Kidney epithelial cell (primary cell): Measurements from ENCODE around the gene RAPGEF1. TPM values are rescaled to one million over a fixed set of nuclear protein-coding genes. Genes with fewer than 3 reads are reported as not detected.
A peak's percentile ranks its signal among the peaks of the same experiment; 100 is the strongest.

Source experiments
- DNase-seq: peaks from one replicate; pipeline ENCODE4 v3.0.0-alpha.2; 2010; ENCODE audit warnings: low read depth
- H3K27me3 ChIP-seq: 2 replicates; pipeline ENCODE4 v1.6.0; 2011; ENCODE audit warnings: low read length; ENCODE audit not compliant: control insufficient read depth, insufficient read depth
- H3K36me3 ChIP-seq: 2 replicates; pipeline ENCODE4 v1.5.1; 2011; ENCODE audit warnings: low read length; ENCODE audit not compliant: control insufficient read depth, insufficient read depth
- H3K4me3 ChIP-seq: 2 replicates; pipeline ENCODE4 v1.5.1; 2011; ENCODE audit warnings: low read depth, mild to moderate bottlenecking, control low read depth, low read length
- total RNA-seq: library from RNA; depleted of rRNA; stranded (reverse); fragments of >200 nt; gene quantifications from 2 replicates; pipeline ENCODE4 v1.2.3, GENCODE V29; 2015
- TF ChIP-seq, protein P1 (sequence below): IDR thresholded peaks from 2 replicates; pipeline ENCODE4 v1.5.1; 2011; ENCODE audit warnings: mild to moderate bottlenecking, moderate library complexity, low read length, control low read depth, inconsistent platforms; ENCODE audit not compliant: insufficient read depth, poor library complexity, severe bottlenecking

The RAPGEF1 gene
- total RNA-seq, 1 donor from 2014 or later = 43.5 TPM

DNA sequence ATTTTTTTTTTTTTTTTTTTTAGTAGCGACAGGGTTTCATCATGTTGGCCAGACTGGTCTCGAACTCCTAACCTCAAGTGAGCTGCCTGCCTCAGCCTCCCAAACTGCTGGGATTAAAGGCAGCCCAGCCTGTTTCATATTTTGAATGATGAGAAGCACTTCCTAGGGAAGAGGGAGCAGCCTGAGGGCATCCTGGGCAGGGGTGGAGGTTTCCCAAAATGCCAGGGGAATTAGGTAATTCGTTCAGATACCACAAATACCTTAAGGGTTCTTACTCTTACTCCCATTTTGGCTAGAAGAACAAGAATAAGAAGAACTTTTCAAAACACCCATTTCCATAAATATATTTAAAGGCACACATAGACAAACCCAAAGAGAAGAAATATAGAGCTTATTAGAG, 29.5 kb upstream of the RAPGEF1 start:
- TF ChIP-seq, protein P1, sequence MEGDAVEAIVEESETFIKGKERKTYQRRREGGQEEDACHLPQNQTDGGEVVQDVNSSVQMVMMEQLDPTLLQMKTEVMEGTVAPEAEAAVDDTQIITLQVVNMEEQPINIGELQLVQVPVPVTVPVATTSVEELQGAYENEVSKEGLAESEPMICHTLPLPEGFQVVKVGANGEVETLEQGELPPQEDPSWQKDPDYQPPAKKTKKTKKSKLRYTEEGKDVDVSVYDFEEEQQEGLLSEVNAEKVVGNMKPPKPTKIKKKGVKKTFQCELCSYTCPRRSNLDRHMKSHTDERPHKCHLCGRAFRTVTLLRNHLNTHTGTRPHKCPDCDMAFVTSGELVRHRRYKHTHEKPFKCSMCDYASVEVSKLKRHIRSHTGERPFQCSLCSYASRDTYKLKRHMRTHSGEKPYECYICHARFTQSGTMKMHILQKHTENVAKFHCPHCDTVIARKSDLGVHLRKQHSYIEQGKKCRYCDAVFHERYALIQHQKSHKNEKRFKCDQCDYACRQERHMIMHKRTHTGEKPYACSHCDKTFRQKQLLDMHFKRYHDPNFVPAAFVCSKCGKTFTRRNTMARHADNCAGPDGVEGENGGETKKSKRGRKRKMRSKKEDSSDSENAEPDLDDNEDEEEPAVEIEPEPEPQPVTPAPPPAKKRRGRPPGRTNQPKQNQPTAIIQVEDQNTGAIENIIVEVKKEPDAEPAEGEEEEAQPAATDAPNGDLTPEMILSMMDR = no peak
- H3K36me3 ChIP-seq = no peaks in the 10 kb centered on the region
- H3K27me3 ChIP-seq = peaks cover 6% of the 10 kb centered on the region
- no peak overlapping the region for H3K4me3 ChIP-seq
- DNase-seq = no peak

DNA sequence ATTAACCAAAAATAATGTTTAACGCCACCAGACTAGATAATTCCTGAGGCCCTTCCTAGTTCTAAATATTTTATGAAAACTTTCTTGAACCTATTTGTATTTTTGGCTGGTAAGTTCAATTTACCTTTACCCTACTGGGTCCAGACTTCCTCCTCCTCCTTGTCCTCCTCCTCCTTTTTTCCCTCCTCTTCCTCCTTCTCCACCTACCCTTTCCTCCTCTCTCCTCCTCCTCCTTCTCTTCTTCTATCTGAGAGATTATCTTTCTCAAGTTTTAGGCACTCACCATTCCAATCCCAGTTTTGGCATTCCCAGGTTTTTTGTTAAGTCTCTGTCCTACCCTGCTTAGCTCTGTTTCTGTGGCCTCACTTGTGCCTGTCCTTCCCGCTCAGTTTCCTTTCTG, 24.7 kb upstream of the RAPGEF1 start:
- TF ChIP-seq, protein P1 = no peak
- Histone ChIP-seq H3K27me3 (peaks cover 10% of the 10 kb centered on the region), H3K4me3 (no peak overlapping the region), H3K36me3 (no peaks in the 10 kb centered on the region)
- DNase-seq = no peak

DNA sequence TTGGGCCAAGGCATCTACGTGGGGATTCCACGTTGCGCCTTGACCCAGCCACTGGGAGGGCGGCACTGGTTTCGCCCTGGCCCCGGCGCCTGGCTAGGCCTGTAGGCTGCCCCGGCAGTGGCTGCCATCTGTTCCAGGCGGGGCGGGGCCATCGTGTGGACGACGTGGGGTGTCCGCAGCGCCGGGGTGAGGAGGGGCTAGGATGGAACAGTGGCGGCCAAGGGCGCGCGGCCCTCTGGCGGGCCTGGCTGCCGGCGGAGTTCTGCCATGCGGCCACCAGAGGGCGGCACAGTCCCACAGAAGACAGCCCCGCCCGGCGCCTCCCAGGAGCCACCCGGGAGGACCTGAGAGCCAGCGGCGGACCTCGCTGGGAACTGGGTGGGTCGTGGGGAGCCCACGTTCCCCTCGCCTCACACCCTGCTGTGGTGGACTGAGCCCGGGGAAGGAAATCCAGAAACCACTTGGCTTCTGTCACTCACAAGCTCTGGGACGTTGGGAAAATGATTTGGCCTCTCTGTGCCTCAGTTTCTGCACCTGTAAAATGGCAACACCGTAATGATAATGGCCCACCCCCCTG, 22.6 kb upstream of the RAPGEF1 start:
- TF ChIP-seq, protein P1 = peak; percentile 71
- H3K36me3 ChIP-seq = no peaks in the 10 kb centered on the region
- H3K4me3 ChIP-seq = no peak overlapping the region
- peaks cover 12% of the 10 kb centered on the region for H3K27me3 ChIP-seq
- no peak for DNase-seq

DNA sequence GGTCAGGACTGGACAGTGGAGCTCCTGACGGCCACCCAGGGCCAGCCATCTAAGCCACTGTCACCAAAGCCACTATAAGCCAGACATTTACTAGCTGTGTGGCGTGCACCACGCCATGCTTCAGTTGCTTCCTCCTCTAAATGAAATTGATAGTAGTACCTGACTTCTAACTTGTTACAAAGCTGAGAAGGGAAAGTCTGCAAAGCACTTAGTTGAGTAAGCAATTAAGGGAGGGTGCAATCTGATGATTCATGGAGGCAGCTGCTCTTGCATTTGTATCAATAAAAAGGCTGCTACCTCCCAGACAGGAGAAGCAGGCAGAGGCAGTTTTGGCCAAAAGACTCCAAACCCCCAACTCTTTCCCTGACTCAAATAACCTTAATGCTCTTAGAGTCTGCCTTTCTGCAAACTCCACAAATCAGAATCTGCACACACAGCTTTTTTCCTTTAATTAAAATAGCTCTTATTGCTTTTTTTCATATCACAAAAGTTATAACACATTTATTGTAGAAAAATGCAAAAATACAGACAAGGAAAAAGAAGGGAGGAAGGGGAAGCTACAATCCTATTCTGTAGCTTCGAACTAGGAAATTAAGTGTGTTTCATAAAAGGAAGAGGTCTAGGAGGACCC, 19.3 kb upstream of the RAPGEF1 start:
- Histone ChIP-seq H3K27me3 (peaks cover 8% of the 10 kb centered on the region), H3K4me3 (no peak overlapping the region), H3K36me3 (no peaks in the 10 kb centered on the region)
- no peak for DNase-seq
- TF ChIP-seq, protein P1 = no peak

DNA sequence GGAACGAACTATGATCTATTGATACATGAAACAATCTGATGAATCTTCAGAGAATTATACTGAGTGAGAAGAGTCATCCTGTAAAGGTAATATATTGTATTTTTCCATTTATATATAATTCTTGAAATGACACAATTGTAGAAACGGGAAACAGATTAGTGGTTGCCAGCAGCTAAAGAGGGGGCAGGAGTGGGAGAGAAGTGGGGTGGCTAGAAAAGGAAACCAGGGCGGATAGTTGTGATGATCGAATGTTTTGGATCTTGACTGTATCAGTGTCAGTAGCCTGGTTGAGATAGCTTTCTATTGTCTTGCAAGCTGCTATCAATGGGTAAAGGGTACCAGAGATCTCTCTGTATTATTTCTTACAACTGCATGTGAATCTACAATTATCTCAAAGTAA, 17.7 kb upstream of the RAPGEF1 start:
- Histone ChIP-seq H3K27me3 (peaks cover 5% of the 10 kb centered on the region), H3K4me3 (no peak overlapping the region), H3K36me3 (no peaks in the 10 kb centered on the region)
- TF ChIP-seq, protein P1 = no peak
- DNase-seq = no peak
